Type B pancreatic cell (in vitro differentiated cells): ENCODE results near the gene LIMCH1. TPM values are rescaled to one million over a fixed set of nuclear protein-coding genes. Genes with fewer than 3 reads are reported as not detected.

ENCODE experiments used
- DNase-seq: peaks from one replicate; pipeline ENCODE4 v3.0.0; 2021; ENCODE audit warnings: mixed read lengths; ENCODE audit not compliant: unreplicated experiment; ENCODE audit errors: extremely low spot score
- H3K27ac Mint-ChIP-seq: 2 replicates; pipeline ENCODE4 v1.8.0; 2021; ENCODE audit warnings: mild to moderate bottlenecking, mixed read lengths
- H3K27me3 Mint-ChIP-seq: 2 replicates; pipeline ENCODE4 v1.8.0; 2021; ENCODE audit warnings: mixed read lengths
- H3K36me3 Mint-ChIP-seq: 2 replicates; pipeline ENCODE4 v1.8.0; 2021; ENCODE audit warnings: mixed read lengths
- H3K4me1 Mint-ChIP-seq: one replicate; pipeline ENCODE4 v1.8.0; 2021; ENCODE audit warnings: mixed read lengths; ENCODE audit not compliant: unreplicated experiment
- H3K4me3 Mint-ChIP-seq: 2 replicates; pipeline ENCODE4 v1.8.0; 2021; ENCODE audit warnings: mild to moderate bottlenecking, mixed read lengths
- H3K9me3 Mint-ChIP-seq: 2 replicates; pipeline ENCODE4 v1.8.0; 2021; ENCODE audit warnings: mixed read lengths
- total RNA-seq: library from RNA; stranded (reverse); gene quantifications from 2 replicates; pipeline ENCODE4 v1.2.1, GENCODE V29; 2021; ENCODE audit warnings: low replicate concordance
- TF ChIP-seq, protein P1 (sequence below): fragments of 200-600 bp; sonication (generic); conservative IDR thresholded peaks from 2 replicates; pipeline ENCODE4 v1.5.0; 2021; ENCODE audit warnings: antibody characterized with exemption, mild to moderate bottlenecking

The LIMCH1 gene
- total RNA-seq, 1 donor from 2014 or later: 67.9 TPM

GRCh38 chr4:41530741-41531140, 7.2 kb upstream of the LIMCH1 start:
- Mint-ChIP-seq H3K27me3 (peaks cover 6% of the 10 kb centered on the region), H3K4me3 (no peak overlapping the region), H3K9me3 (peaks cover 6% of the 10 kb centered on the region), H3K27ac (no peak overlapping the region), H3K4me1 (peaks cover 27% of the 10 kb centered on the region), H3K36me3 (peaks cover 6% of the 10 kb centered on the region)
- no peak for DNase-seq
- TF ChIP-seq, protein P1, sequence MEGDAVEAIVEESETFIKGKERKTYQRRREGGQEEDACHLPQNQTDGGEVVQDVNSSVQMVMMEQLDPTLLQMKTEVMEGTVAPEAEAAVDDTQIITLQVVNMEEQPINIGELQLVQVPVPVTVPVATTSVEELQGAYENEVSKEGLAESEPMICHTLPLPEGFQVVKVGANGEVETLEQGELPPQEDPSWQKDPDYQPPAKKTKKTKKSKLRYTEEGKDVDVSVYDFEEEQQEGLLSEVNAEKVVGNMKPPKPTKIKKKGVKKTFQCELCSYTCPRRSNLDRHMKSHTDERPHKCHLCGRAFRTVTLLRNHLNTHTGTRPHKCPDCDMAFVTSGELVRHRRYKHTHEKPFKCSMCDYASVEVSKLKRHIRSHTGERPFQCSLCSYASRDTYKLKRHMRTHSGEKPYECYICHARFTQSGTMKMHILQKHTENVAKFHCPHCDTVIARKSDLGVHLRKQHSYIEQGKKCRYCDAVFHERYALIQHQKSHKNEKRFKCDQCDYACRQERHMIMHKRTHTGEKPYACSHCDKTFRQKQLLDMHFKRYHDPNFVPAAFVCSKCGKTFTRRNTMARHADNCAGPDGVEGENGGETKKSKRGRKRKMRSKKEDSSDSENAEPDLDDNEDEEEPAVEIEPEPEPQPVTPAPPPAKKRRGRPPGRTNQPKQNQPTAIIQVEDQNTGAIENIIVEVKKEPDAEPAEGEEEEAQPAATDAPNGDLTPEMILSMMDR: no peak

GRCh38 chr4:41532336-41532735, 5.6 kb upstream of the LIMCH1 start:
- no peak for DNase-seq
- Mint-ChIP-seq H3K36me3 (no peaks in the 10 kb centered on the region), H3K4me1 (peaks cover 32% of the 10 kb centered on the region), H3K27me3 (peaks cover 6% of the 10 kb centered on the region), H3K9me3 (no peaks in the 10 kb centered on the region), H3K4me3 (no peak overlapping the region), H3K27ac (no peak overlapping the region)
- TF ChIP-seq, protein P1: no peak

GRCh38 chr4:41532882-41533281, 5.1 kb upstream of the LIMCH1 start:
- Mint-ChIP-seq H3K9me3 (no peaks in the 10 kb centered on the region), H3K27me3 (peaks cover 6% of the 10 kb centered on the region), H3K4me1 (peaks cover 32% of the 10 kb centered on the region), H3K36me3 (no peaks in the 10 kb centered on the region), H3K27ac (no peak overlapping the region), H3K4me3 (no peak overlapping the region)
- TF ChIP-seq, protein P1: no peak
- no peak for DNase-seq

DNA sequence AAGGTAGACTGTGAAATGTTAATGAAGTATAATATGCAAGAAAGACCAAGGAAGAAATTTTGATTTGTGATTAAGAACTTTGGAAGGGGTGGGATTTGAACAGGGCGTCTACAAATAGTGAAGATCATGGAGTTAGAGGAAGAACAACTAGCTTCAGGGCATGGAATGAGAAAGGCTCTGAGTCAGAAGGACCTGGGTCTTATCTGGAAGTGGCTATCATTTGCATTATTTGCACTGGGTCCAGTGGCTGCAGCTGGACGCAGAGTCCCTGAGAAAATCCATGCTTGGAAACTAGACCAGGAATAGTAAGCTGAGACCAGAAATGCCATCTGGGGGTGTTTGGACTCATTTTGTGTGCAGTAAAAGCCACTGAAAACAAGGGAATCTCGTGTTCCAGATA, 4.3 kb upstream of the LIMCH1 start:
- TF ChIP-seq, protein P1: no peak
- H3K4me3 Mint-ChIP-seq: no peak overlapping the region
- no peak overlapping the region for H3K27ac Mint-ChIP-seq
- peaks cover 40% of the 10 kb centered on the region for H3K4me1 Mint-ChIP-seq
- H3K9me3 Mint-ChIP-seq: no peaks in the 10 kb centered on the region
- no peak for DNase-seq
- peaks cover 6% of the 10 kb centered on the region for H3K27me3 Mint-ChIP-seq
- H3K36me3 Mint-ChIP-seq: no peaks in the 10 kb centered on the region

- TF ChIP-seq, protein P1: no peak
Observed at GRCh38 chr4:41534404-41534803, 3.6 kb upstream of the LIMCH1 start.

DNA sequence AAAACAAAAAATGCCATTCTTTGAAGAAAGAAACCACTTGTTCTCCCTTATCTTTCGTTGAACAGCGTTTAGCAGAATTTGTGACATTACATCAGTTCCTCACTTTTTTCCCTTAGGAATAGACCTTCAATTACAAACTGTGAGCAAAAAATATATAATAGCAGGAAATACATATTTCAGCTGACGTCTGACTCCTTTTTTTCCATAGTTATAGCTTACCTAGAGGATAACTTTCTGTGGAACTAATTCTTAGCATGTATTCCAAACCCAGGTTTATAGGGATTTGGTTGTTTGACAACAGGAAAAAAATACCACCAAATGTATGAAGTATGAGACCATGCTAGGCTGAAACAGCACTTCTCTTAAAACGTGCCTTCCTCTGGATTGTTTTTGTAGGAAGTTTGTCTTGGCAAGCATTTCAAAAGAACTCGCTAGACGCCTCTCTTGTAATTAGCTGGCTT, 2.0 kb upstream of the LIMCH1 start:
- H3K4me1 Mint-ChIP-seq: peaks cover 52% of the 10 kb centered on the region
- TF ChIP-seq, protein P1: no peak

More at GRCh38 chr4:41534404-41534803, 3.6 kb upstream of the LIMCH1 start:
- Mint-ChIP-seq H3K36me3 (no peaks in the 10 kb centered on the region), H3K27me3 (peaks cover 6% of the 10 kb centered on the region), H3K4me3 (no peak overlapping the region), H3K27ac (no peak overlapping the region), H3K9me3 (no peaks in the 10 kb centered on the region), H3K4me1 (peaks cover 42% of the 10 kb centered on the region)
- no peak for DNase-seq

More for the DNA sequence above, 2.0 kb upstream of the LIMCH1 start:
- Mint-ChIP-seq H3K9me3 (no peaks in the 10 kb centered on the region), H3K36me3 (no peaks in the 10 kb centered on the region), H3K27me3 (peaks cover 6% of the 10 kb centered on the region), H3K4me3 (no peak overlapping the region), H3K27ac (no peak overlapping the region)
- DNase-seq: no peak
